GM19324 (cell line): ENCODE measurements around the gene PPARA.
"Not testable (repeated sequence)": the region's sequence is repeated elsewhere in the genome, so short reads cannot be mapped to it uniquely, and the experiment has no call there.

Source experiments
- ATAC-seq: cut with Tn5 transposase; IDR thresholded peaks from one replicate; pipeline ENCODE4 v1.9.1; 2021; ENCODE audit warnings: mild to moderate bottlenecking, moderate library complexity; ENCODE audit not compliant: unreplicated experiment, low FRiP score

PPARA gene

DNA sequence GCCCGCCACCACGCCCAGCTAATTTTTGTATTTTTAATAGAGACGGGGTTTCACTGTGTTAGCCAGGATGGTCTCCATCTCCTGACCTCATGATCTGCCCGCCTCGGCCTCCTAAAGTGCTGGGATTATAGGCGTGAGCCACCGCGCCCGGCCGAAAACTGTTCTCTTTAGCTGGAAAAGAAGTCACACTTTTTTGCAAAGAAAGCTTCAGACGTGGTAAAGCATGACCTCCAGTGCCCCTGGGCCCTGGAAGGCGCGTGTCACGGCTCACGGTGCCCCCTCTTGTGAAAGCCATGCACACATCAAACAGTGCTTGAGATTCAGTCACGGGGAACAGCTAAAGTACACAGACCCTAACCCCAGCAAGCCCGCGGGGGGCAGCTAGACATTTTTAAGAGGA is 48.5 kb downstream of the PPARA start:
- not testable (repeated sequence) for ATAC-seq

- ATAC-seq, result no peak
These were observed 50.9 kb downstream of the PPARA start for GRCh38 chr22:46201059-46201757.

- no peak for ATAC-seq
These were observed 52.7 kb downstream of the PPARA start for GRCh38 chr22:46202897-46203600.

GRCh38 chr22:46203601-46203980 is 53.3 kb downstream of the PPARA start:
- ATAC-seq, result no peak

GRCh38 chr22:46209262-46209661 is 58.9 kb downstream of the PPARA start:
- ATAC-seq, result no peak

DNA sequence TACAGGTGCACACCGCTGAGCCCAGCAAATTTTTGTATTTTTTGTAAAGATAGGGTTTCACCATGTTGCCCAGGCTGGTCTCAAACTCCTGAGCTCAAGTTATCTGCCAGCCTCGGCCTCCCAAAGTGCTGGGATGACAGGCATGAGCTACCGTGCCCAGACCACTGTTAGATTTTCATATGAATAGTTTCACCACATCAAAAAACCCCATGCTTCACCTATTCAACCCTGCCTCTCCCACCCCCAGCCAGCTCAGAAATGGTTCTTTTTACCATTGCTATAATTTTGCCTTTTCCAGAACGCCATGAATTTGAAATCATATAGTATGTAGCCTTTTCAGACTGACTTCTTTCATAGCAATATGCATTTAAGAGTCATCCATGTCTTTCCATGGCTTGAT is 61.9 kb downstream of the PPARA start:
- no peak for ATAC-seq

GRCh38 chr22:46213052-46213451 is 62.7 kb downstream of the PPARA start:
- ATAC-seq, result no peak

- ATAC-seq, result no peak
These were observed 63.8 kb downstream of the PPARA start for GRCh38 chr22:46214149-46214548.

GRCh38 chr22:46214616-46215015 is 64.3 kb downstream of the PPARA start:
- no peak for ATAC-seq

- no peak for ATAC-seq
These were observed 69.3 kb downstream of the PPARA start for GRCh38 chr22:46219636-46220035.

DNA sequence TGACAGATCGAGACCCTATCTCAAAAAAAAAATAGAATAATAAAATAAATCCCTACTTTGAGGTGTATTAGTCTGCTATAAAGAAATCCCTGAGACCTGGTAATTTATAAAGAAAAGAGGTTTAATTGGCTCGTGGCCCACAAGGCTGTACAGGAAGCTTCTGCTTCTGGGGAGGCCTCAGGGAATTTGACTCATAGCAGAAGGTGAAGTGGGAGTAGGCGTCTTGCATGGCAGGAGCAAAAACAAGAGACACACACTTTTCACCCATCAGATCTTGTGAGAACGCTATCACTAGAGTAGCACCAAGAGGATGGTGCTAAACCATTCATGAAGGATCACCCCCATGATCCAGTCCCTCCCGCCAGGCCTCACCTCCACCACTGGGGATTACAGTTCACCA is 70.6 kb downstream of the PPARA start:
- ATAC-seq, result no peak

DNA sequence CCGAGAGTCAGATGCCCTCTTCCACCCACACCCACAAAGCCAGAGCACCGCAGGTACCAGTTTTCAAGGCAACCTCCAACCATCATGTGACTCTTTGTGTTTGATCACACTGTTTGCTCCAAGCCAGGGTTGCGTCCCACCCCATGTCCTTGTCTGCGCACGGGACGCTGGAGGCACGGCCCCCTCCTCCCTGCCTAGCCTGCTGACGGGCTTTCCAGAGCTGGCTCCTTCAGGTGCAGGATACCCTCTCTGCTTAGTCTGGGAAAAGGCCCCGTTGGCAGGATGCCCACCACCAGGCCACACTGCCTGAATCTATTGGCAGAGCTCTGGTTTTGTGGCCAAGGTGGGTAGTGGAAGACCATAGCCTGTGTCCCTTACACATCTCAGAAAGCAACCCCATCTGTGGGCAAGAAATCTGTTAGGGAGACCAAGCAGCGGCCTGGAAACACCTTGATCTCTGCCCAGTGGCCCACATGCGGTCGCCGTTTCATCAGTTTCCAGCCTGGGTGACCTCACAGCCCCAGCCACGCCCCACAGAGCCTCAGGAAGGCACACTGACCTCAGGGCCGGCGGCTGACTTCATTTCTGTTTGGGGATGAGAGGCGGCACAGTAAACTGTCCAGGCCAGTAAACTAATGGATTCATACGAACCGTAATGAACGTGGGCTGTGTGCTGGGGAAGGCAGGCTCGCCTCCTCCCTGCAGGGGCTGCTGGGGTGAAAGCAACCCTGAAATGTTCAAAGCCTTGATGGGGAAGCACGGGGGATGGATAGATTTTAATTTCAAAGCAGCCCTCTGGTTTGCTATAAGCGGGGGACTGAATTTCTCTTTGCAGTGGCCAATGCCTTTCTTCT is 73.9 kb downstream of the PPARA start:
- no peak for ATAC-seq

DNA sequence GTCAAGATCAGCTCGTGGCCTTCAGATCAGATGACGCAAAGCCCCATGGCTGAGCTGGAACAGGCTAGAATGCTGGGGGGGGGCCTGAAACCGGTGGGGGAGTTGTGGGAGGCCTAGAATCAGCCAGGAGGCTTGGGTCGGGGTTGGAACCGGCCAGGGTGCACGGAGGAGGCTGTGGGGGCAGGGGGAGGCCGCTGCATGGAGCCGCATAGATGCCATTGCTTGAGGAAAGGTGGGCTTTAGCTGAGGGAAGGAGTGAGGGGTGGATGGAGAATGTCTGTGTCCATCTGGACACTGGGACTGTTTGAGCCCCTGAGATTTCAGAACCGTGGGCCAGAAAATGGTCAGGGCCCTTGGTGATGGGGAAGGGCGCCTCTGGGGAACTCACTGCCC is 74.6 kb downstream of the PPARA start:
- no peak for ATAC-seq

- no peak for ATAC-seq
These were observed 75.3 kb downstream of the PPARA start for GRCh38 chr22:46225631-46226030.

GRCh38 chr22:46226577-46226976 is 76.3 kb downstream of the PPARA start:
- ATAC-seq, result no peak

DNA sequence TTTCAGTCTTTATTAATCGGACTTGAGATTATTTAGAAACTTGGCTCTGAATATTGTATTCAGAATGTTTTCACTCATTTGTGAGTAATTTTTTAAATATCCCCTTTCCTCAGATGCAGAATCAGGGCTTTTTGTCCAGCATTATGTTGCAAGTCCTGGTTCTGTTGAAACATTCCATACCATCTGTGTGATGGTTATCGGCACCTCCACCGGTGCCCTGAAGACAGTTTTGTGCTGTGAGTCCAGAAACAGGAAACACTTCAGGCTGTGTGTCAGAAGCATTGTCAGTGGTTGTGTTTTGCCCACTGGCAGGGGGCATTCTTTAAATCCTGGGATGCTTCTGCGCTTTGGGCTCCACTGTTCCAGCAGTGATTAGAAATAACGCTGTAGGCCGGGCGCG is 79.4 kb downstream of the PPARA start:
- no peak for ATAC-seq

DNA sequence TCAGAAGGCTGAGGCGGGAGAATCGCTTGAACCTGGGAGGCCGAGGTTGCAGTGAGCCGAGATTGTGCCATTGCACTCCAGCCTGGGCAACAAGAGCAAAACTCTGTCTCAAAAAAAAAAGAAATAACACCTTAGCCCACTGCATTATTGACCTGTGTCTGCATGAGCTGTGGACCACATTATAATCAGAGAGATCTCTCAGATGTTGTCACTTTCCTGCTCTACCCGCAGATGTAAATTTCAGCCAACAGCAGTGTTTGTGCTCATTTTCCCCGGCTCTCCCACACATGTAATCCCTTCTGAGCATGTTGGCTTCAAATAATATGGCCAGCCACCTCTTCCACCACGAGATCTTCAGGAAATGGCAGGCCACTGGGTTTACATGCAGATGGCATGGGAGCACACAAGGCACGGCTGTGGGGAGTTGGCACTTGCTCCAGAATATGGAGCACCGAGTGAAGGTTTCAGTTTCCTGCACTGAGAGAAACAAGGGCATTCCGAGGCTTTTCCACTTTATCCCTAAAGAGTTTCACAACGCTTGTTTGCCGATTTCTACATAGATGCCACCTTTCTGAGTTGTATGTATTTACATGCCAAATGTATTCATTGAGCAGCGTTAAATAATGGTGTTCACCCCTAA is 80.1 kb downstream of the PPARA start:
- no peak for ATAC-seq

- no peak for ATAC-seq
These were observed 82.9 kb downstream of the PPARA start for GRCh38 chr22:46233231-46233630.

DNA sequence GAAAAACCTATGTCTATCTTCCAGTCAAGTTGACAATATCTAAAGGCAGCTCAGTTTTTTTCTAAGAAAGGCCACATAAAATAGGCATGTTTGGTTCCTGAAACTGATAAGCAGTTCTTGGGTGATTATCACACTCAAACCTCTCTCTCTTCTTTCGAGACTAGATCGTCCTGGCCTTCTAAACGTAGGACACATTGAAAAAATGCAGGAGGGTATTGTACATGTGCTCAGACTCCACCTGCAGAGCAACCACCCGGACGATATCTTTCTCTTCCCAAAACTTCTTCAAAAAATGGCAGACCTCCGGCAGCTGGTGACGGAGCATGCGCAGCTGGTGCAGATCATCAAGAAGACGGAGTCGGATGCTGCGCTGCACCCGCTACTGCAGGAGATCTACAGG is 84.6 kb downstream of the PPARA start:
- no peak for ATAC-seq

DNA sequence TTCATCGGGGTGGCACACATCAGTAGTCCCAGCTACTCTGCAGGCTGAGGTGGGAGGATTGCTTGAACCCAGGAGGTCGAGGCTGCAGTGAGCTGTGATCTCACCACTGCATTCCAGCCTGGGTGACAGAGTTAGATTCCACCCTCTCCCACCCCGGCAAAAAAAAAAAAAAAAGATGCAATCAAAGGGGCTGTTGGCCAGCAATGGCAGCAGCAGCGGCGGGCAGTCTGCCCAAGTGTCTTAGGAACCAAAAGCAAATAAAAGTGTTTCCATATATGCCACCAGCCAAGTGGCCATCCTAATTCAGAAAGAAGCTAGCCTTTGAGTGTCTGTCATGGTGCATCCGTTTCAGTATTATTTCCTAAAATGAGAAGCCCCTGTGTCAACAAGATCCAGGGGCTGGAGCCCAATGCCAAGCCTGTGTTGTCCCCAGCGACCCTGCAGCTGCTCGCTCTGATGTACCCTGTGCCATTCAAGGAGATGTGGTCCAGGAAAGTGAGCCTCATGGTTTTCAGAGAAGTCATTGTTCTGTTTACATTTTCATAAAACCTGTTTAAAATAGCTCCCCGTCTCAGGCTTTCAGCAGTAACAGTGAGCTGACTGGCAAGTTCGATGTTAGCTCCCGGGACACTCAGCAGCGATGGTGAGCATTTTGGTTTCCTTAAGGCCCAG is 87.3 kb downstream of the PPARA start:
- ATAC-seq, result no peak
